NCI-H2227 treated with DMSO at 0.1 percent for 48 hours (cell line): Measurements from ENCODE around the gene TANK.

Experiments used
- DNase-seq: peaks from one replicate; lab custom pipeline; 2025; lab: John Stamatoyannopoulos, UW

Gene TANK

GRCh38 chr2:161133366-161133765 lies 26.9 kb upstream of the TANK start:
- no peak for DNase-seq

- DNase-seq: no peak
Observed at GRCh38 chr2:161134547-161135518, 25.4 kb upstream of the TANK start.

- no peak for DNase-seq
Observed at GRCh38 chr2:161135951-161136593, 24.2 kb upstream of the TANK start.

DNA sequence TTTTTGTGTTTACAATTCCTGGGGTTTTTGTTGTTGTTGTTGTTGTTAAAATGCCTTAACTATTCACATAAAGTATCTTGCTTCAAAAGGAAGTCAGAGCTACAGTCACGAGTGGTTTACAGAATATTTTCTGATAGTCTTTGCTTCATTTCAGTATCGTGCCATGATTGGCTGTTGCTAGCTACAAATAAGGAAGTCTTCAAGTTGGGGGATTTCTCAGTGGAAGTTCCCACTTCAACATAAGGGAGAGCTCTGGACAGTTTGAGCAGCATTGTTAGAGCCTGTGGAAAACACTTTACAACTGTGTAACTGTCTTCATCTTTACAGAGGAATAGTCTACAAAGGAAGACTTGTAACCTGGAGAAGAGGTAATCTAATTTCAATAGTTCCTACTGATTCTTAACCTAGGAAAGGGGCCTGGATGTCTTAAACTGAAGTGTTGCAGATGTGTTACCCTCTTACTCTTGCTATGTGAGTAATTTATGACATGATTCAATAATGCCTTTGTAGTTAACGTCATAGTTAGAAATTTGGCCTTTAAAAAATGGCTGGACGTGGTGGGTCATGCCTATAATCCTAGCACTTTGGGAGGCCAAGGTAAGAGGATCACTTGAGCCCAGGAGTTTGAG lies 23.4 kb upstream of the TANK start:
- DNase-seq: no peak

- no peak for DNase-seq
Observed at GRCh38 chr2:161138429-161138828, 21.8 kb upstream of the TANK start.

- DNase-seq: no peak
Observed at GRCh38 chr2:161139098-161139987, 20.9 kb upstream of the TANK start.

DNA sequence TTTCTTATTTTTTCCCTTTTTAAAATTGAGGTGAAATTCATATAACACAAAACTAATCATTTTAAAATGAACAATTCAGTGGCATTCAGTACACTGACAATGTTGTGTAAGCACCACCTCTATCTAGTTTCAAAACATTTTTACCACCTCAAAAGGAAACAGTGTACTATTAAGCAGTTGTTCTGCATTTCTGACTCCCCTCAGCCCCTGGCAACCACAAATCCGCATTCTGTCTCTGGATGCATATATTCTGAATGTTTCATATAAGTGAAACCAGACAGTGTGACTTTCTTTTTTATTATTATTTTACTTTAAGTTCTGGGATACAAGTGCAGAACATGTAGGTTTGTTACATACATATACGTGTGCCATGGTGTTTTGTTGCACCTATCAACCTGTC lies 19.2 kb upstream of the TANK start:
- no peak for DNase-seq

DNA sequence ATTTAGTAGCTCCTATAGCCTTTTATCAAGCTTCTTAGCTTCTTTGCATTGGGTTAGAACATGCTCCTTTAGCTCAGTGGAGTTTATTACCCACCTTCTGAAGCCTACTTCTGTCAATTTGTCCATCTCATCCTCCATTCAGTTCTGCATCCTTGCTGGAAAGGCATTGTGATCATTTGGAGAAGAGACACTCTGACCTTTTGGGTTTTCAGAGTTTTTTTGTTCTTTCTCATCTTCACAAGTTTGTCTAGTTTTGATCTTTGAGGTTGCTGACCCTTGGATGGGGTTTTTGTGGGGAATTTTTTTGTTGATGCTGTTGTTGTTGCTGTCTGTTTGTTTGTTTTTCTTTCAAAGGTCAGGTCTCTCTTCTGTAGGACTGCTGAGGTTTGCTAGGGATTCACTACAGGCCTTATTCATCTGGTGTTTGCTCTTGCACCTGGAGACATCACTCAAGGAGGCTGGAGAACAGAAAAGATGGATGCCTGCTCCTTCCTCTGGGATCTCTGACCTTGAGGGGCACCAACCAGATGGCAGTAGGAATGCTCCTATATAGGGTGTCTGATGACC lies 13.9 kb upstream of the TANK start:
- DNase-seq: no peak

DNA sequence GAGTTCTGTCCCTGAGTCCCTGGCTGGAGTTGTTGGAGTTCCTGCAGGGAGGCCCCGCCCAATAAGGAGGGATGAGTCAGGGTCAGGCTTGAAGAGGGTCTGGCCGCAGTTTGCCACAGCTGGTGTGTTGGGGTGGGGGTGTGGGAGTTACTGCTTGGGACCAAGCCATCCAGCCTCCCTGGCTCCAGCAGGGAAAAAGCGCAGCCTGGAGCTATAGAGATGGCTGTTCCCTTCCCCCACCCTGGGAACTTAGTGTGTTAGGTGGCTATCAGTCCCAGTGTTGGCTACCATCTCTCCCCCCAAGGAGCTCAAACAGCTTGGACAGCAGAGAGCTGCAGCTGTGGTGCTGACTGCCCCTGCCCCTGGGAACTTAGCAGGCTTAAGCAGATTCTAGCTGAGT lies 13.2 kb upstream of the TANK start:
- no peak for DNase-seq

DNA sequence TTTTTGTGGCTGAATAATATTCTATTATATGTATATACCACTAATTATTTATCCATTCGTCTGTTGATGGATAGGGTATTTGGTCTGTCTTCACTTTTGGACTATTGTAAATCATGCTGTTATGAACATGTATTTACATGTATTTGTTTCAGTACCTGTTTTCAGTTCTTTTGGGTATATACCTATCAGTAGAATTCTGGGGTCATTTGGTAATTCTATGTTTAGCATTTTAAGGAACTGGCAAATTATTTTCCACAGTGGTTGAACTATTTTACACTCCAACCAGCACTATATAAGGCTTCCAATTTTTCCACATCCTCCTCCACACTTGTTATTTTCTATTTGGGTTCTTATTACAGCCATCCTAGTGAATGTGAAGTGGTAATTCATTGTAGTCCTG lies 12.4 kb upstream of the TANK start:
- no peak for DNase-seq

GRCh38 chr2:161150704-161151103 lies 9.5 kb upstream of the TANK start:
- DNase-seq: no peak

DNA sequence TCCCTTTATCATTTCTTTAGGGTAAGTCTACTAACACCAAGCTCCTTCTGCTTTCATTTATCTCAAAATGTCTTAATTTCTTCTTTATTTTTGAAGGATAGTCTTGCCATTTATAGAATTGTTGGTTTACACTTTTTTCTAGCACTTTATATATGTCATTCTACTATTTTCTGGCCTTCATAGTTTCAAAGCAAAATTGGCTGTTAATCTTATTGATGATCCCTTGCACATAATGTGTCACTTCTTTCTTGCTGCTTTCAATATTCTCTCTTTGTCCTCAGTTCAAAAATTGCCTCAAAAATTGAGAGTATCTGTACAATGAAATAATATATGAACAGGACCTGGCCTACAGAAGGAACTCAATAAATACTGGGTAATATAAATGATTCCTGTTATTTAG lies 7.9 kb upstream of the TANK start:
- DNase-seq: no peak

GRCh38 chr2:161158882-161159281 lies 1.3 kb upstream of the TANK start:
- no peak for DNase-seq

GRCh38 chr2:161159456-161160225 lies 587 bp upstream of the TANK start:
- DNase-seq: no peak

DNA sequence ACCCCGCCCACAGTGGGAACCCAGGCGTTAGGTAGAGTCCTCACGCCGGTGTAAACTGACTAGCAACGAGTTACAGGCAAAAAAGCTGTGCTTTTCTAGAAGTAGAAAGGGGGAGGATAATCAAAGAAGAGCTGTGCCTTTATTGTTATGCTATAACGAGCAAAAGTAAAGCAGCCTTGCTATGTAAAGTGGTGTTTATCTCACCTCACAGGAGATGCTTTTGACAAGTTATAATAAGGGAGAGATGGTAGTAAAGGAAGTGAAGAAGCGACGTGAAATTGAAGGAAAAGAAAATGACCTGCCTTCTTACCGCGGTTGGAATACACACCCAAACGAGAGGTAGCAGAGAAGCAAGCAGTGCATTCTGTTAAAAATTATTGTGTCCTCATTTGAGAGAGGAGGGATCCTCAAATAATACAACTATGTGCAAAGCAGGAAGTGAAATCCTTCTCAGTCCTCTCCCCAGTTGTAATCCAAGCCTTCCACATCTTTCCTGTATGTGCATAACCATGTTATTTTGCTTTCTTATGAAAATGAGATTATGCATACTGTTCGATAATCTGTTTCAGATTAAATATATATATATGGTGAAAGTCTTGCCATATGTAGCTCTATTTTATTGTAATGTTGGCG lies 962 bp downstream of the TANK start:
- peak; percentile 60 for DNase-seq

DNA sequence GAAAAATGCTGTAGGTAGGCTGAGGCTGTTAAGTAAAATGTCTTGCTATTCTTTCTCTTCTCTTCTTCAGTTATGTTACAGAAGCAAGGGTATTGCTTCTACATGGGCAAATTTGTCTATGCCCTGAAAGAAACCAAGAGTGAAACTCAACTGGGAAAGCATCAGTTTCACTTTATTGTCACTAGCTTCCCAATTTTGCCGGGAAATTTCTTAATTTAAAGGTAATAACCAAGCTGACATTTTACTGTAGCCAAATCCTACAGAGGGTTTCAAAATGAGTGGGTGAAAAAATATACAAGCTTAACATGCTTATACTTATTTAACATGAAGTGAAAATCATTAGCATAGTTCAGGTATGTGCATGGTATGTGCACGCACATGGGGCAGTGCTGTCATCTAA lies 3.2 kb downstream of the TANK start:
- DNase-seq: no peak

GRCh38 chr2:161164161-161164560 lies 3.9 kb downstream of the TANK start:
- DNase-seq: no peak

- no peak for DNase-seq
Observed at GRCh38 chr2:161165266-161165665, 5.0 kb downstream of the TANK start.

- no peak for DNase-seq
Observed at GRCh38 chr2:161165811-161166210, 5.6 kb downstream of the TANK start.
